AG20443 (cell line): Measurements from ENCODE around the gene ZNF662.

Source experiments
- DNase-seq: peaks from one replicate; pipeline ENCODE4 v3.0.0; 2012; ENCODE audit warnings: low spot score, mixed read lengths

ZNF662 gene

DNA sequence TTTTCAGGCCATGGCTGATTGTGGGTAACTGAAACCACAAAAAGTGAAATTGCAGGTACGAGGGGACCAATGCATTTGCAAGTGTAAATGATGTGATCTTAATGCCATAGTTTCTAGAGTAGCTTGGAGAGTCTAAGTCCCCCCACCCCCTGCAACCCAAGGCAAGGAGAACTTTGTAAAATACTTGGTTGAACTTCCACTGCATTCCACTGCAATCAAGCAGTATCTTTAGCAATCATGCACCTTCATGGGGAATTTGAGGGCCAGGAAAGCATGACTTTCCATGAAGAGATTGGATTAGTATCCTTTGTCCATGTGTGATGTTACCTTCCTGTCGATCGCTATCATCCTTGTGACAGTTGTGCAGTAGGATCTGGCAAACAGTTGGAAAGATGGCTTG is 18.9 kb upstream of the ZNF662 start:
- DNase-seq: no peak

DNA sequence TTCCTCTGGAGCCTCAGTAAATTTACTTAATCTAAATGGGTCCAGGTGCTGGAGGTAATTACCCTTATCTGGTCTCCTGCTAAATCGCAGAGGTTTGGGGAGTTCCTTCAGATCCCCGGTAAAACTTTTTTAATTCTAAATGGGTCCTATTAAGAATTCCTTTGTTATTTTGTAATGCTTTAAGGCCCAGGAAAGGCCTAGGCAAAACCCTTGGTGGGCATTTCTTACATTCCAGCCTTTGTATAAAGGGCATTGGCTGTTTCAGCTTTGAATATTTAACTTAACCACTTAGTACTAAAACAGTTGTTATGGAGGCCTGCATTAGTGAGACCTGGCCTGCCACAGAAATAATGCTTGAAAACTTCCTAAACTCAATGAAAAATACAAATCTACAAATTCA is 14.9 kb upstream of the ZNF662 start:
- DNase-seq: no peak

DNA sequence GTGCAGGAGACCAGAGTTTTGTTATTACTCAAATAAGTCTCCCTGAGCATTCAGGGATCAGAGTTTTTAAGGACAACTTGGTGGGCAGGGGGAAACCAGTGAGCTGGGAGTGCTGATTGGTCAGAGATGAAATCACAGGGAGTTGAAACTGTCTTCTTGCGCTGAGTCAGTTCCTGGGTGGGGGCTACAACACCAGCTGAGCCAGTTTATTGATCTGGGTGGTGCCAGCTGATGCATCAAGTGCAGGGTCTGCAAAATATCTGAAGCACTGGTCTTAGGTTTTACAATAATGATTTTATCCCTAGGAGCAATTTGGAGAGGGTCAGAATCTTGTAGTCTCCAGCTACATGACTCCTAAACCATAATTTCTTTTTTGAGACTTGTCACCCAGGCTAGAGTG is 13.8 kb upstream of the ZNF662 start:
- no peak for DNase-seq

DNA sequence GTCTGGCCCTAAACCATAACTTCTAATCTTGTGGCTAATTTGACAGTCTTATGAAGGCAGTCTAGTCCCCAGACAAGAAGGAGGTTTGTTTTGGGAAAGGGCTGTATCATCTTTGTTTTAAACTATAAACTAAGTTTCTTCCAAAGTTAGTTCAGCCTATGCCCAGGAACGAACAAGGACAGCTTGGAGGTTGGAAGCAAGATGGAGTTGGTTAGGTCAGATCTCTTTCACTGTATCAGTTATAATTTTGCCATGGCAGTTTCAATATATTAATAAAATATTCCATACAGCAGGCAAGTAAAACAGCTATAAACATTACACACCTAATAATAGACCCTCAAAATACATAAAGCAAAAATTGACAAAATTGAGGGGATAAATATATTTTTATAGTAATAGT is 13.1 kb upstream of the ZNF662 start:
- no peak for DNase-seq

DNA sequence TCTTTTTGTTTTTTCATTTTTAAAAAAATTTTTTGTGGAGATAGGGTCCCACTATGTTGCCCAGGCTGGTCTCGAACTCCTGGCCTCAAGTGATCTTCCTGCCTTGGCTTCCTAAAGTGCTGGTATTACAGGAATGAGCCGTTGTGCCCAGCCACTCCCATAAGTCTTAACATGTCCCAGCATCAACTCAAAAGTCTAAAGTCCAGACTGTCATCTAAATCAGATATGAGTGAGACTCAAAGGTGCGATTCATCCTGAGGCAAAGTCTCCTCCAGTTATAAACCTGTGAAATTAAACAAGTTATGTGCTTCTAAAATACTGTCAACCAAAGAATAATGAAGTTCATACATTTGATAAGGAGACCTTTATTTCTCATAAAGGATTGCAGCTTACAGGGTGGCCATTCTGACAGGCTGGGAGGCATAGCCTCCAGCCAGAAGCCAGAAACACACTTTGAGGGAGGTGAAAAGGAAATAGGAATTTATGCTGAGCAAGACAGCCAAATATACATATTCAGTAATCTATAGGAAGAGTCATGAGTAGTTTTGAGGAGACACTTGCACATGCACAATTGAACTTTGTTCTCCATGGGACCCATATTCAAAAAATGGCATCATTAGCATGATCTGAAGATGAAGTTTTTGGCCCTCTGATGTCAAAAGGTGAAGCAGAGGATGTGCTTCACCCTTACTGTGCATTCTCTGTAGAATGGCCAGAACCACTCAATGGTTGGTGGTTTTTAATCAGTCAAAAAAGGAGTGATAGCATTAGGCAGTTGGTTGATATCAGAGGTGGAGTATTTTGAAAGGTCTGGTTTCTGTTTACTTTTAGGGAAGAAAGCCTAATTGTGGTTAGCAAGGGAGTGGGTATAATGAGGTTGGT is 11.0 kb upstream of the ZNF662 start:
- DNase-seq: no peak

DNA sequence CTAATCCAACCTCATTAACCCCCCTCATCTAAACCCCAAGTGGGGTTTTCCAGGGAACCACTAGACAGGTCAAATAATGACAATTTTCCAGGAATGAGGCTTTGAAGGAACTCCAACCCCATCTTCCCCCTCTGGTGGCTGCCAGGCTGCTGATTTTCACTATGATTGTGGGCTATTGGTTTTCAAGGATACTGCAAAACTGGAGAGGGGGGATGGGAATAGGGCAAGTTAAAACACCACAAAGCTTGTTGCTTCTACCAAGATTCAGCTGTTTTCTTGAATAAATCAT is 10.4 kb upstream of the ZNF662 start:
- no peak for DNase-seq

DNA sequence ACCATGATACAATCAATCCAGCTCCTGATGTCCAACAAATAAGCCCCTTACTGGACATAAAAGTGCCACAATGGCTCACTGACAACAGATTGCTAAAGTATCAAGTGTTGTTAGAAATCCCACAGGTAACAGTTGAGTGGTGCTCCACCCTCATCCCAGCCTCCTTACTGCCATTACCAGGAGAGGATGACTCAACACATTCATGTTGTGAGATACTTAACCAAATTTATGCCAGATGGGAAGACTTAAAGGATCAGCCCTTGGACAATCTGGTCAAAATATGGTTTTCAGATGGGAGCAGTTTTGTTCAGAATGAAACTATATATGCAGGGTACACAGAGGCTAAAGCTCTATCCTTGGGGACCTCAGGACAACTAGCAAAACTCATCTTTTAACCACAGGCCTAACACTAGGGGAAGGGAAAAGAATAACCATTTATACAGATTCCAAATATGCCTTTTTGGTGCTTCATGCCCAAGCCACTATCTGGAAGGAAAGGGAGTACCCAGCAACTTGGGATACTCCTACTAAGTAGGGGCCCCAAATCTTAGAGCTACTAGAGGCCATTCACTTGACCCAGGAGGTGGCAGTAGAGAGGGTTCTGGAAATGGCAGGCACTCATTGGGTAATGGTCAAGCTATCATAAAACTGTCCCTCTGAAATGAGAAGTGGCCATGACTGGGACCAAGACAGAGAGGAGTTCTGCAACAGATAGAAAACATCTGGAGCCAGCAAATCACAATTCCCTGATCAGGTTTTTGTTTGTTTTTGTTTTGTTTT is 6.9 kb upstream of the ZNF662 start:
- no peak for DNase-seq

DNA sequence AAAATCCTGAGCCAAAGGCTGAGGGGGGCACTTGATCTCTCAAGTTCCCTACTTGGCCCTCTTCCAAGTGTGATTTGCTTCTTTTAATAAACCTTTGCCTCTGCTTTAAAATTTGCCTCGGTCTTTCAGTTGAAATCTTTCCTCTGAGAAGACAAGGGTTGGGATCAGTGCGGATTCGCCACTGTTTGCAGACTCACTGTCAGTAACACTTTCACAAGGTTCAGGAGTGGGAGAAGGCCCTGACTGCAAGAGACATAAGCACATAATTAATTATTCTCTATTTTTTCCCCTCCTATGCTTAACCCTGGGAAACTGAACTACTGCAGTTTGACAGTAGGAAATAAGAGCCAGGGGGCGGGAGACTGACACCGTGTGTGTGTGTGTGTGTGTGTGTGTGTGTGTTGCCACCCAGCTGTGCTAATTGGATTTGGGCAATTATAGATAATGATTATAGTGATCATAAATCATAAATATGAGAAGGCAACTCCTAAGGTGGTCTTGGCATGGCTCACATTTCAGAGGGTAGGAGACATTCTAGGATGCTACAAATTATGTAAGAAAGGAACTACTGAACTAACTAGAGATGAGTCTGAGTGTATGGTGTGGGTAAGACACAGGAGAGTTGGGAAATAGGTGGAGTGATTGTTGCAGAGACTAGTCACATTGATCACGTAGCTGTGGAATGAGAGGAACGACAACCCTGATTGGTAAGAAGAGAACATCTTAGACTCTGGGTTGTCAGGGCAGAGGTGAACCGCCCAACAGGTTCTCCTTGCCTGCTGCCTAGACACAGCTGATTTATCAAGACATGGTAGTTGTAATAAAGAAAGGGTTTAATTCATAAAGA is 5.5 kb upstream of the ZNF662 start:
- DNase-seq: no peak

DNA sequence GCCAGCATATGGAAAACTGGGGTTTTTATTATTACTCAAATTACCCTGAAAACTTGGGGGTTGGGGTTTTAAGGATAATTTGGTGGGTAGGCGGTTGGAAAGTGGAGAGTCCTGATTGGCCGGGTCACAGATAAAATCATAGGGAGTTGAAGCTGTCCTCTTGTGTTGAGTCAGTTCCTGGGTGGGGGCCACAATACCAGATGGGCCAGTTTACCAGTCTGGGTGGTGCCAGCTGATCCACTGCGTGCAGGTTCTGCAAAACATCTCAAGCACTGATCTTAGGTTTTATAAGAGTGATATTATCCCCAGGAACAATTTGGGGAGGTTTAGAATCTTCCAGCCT is 4.9 kb upstream of the ZNF662 start:
- no peak for DNase-seq

DNA sequence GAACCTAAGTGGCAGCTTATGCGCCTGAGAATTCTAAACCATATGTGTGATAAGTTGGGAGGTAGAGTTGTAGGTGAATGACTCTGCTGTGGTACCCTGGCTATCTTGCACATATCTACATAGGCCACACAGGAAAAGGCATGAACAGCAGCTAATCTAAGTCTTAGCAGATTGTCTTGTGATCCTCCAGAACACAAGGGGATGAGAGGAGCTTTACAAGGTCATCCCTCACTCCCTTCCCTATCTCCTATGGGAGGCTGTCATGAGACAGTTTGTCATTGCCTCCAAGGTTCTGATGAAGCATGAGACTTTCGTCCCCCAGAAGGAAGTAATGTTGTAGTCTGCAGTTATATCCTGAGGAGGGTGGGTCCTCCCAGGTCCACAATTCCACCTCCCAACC is 3.7 kb upstream of the ZNF662 start:
- DNase-seq: no peak

DNA sequence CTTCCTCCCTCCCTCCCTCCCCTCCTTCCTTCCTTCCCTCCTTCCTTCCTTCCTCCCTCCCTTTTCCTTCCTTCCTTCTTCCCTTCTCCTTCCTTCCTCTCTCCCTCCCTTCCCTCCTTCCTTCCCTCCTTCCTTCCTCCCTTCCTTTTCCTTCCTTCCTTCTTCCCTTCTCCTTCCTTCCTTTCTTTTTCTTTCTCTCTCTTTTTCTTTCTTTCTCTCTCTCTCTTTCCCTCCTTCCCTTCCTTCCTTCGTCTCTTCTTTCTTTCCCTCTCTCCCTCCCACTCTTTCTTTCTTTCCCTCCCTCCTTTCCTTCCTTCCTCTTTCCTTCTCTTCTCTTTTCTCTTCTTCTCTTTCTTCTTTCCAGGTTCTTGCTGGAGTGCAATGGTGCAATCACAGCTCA is 1.9 kb upstream of the ZNF662 start:
- DNase-seq: no peak

DNA sequence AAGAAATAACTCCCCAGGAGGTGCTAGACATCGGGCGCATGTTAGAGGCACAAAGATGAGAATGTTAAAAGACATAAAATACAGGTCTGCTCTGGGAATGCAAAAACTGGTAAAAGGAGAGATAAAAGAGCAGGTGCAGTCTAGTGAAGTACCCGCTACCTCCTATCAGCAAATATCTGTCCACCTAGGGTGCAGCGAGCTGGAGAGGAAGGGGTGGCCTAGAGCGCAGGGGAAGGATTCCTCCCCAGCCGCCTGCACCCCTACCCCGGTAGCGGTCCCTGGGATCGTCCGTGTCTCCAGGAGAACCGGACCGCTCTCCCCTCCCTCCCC is 237 bp upstream of the ZNF662 start:
- no peak for DNase-seq

DNA sequence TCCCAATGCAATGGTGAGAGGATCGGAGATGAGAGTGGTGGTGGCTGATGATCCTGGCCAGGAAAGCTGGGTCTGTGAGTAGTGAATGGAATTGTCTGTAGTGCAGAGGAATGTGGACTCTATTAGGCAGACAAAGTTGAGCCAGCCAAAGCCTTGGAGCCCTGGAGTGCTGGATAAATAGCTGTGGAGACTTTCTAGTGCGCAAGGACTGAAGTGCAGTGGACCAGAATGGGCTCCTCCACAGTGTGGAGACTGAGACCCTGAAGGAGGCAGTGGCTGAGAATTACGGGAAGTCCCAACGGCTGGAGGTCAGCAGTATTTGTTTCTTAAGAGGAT is 874 bp downstream of the ZNF662 start:
- peak; percentile 29 for DNase-seq

DNA sequence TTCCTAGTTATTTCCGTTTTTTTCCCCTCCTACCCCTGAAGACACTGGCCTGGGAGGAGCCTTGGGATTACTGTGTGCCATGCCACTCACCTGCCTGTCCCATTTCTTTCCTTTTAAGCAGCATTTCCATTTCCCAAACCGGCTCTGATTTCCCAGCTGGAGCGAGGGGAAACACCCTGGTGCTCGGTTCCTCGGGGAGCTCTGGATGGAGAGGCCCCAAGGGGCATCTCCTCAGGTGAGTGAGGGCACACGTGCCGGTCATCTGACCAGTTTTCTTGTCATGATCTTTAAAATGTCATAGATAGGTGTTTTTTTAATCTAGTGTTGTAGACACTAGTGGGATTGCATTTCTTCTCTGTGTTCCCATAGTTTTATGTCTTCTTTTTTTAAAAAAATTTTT is 2.7 kb downstream of the ZNF662 start:
- no peak for DNase-seq

DNA sequence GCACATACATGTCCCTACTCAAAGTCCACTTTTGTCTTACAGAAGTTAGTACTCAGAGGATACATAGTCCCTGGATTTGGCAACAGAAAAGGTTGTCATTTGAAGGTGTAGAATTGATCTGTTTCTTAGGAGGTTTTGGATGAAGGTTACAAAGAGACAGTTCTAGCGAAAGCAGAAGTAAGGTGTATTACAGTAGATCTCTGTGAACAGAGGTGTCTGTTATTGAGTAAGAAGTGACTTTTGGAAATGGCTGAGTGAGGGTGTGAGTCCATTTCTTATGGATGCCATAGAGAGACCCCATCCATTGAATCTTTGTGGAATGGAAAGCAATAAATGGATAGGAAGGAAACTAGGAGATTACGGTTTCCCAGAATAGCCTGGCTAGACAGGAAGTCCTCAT is 5.6 kb downstream of the ZNF662 start:
- DNase-seq: no peak

DNA sequence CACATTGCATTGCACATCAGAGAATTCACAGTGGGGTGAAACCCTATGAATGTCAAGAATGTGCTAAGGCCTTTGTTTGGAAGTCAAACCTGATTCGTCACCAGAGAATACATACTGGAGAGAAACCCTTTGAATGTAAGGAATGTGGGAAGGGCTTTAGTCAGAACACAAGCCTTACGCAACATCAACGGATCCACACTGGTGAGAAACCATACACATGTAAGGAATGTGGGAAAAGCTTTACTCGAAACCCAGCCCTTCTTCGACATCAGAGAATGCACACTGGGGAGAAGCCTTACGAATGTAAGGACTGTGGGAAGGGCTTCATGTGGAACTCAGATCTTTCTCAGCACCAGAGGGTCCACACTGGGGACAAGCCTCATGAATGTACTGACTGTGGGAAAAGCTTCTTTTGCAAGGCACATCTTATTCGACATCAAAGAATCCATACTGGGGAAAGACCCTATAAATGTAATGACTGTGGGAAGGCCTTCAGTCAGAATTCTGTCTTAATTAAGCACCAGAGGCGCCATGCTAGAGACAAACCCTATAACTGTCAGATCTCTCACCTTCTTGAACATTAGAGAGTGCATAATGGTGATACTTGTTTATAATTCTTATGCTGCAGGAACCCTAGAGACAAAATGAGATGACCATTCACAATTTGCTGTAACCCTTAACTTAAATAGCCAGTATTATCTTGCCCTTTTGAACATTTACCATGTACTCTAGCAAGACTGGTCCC is 9.0 kb downstream of the ZNF662 start:
- no peak for DNase-seq

DNA sequence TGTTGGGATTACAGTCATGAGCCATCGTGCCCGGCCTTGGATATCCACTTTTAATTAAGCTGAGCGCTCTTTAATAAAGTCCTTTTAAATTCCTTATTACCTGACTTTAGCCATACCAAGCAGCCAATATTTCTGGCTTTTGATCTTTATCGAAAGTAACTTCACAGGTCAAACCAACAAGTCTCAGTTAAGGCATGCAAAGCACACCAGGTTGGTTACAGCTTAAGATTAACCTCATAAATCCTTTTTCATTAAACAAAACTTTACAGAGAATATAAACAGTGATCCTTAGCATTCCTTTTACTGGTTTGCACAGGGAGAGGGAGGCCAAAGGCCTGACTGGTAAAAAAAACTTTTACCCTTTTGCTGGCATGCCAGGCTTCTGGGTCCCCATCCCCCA is 17.7 kb downstream of the ZNF662 start:
- DNase-seq: no peak

DNA sequence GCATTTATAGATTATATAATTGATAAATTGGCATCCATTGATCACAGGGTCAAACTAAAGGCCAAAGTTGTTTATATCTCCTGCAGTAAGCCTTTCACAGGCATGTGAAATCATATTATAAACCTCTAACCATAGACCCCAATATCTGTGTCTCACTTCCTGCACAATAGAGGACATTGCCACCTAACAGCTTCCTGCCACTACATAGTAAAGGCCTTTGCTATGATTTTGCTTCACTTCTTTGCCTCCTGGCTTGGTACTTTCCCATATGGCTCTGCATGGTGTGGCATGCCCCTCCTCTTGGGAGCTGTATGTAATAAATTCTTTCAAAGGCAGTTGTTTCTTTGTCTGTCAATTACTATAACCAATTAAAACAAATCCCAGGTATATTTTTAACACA is 20.4 kb downstream of the ZNF662 start:
- no peak for DNase-seq

DNA sequence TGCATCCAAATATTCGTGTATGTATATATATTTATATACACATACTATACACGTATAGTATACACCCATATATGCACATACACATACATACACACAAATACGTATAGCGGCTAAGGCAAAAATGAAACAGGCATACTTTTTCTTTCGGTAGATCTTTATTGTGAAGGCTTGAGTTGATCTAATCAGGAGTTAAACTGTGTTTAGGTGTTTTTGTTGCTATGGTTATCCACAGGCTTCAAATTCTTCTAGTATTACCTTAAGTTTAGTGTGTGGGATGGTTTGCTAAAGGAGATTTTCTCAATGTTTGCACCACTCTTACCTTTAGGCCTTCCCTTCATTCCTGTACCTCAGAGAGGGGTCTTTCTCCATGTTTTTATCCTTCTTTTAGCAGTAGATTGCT is 28.2 kb downstream of the ZNF662 start:
- no peak for DNase-seq

DNA sequence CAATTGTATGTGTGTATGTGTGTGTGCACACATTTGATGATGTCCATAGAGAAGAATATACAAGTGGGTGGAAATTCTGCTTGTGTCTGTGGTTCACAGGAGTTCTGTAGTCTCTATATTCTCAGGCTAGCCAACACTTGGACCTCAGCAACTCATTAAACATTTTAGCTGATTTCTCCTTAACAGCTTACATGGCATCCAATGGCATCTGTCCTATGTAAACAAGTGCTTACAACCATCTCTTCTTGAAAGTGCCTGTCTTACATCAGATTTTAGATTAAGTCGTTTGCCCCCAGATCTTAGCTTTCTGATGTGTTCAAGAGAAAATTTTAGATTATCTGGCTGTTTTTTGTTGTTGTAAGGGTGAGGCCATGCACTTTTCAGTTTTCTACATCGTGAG is 29.0 kb downstream of the ZNF662 start:
- DNase-seq: no peak

DNA sequence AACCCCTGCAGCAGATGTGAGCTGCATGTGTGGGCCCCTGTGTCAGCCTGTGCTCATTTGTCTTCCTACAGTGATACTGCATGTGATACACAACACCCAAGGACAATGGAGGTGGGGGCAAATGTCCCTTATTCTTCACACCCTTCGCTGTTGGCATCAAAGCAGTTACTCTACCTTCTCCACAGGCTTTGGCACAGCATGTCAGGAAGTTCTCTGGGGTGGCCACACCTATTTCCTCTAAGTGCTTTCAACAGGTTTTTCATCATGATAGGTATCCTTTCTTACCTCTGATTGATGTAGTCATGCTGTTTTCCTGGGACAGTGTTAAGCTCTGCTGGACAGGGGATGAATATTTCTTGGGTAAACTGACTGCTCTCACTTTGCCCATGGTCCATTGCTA is 29.5 kb downstream of the ZNF662 start:
- no peak for DNase-seq

DNA sequence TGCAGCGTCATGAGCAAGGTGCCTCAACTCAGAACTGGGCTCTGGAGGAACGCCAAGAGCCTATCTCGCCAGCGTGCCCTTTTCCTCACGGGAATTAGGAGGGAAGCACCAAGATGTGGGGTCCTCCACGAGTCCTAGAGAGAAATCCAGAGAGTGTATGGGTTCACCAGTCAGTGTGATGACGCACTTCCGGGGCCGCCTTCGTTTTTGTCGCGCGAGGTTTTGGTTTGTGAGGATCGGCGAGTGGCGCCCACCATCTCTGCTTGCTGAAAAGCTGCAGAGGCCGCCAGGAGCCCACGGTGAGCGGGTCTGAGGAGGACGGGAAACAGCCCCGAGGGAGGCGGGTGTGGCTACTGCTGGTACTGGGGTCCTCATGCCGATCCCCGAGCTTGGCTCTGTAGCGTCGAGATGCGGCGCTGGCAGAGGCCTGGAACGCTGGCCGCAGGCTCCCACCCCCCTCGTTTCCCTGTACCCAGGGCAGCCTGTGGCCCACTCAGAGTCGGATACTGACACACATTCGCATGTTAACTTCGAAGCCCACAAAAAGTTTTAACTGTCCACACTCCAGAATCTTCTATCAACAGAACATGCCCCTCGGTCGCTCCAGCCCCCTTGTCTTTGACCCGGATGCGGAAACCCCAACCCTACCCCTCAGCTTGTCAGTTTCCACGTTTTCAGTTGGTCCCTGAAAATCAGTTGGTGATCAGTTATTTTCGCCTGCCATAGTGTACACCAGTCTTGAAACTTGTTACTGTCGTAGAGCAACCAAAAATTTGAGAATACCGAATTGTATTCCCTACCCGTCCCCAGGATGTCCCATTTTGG is 30.4 kb downstream of the ZNF662 start:
- no peak for DNase-seq
